SK-N-SH (cell line): ENCODE results near the gene TP53TG5. TPM values are rescaled to one million over a fixed set of nuclear protein-coding genes. Genes with fewer than 3 reads are reported as not detected.

Experiments
- CTCF ChIA-PET: fragments of 300-600, 350-600 bp; formaldehyde crosslinking; extraction: SDS; loops from one replicate; lab custom pipeline; 2021; lab: Yijun Ruan, JAX
- POLR2A ChIA-PET: fragments of 350-600 bp; sonication (Branson Sonifier 250); formaldehyde crosslinking; extraction: SDS; loops from one replicate; lab custom pipeline; 2020; ENCODE audit warnings: antibody characterized with exemption, inconsistent platforms; lab: Yijun Ruan, JAX
- DNase-seq: peaks from one replicate; pipeline ENCODE4 v3.0.0; 2012
- H2AFZ ChIP-seq: fragments of 200-600 bp; sonication (generic); 2 replicates; pipeline ENCODE4 v1.8.1; 2016; ENCODE audit warnings: antibody characterized with exemption, mild to moderate bottlenecking, low read depth
- H3F3A ChIP-seq: fragments of 200-600 bp; sonication (generic); replicated peaks from 2 replicates; pipeline ENCODE3; 2016; ENCODE audit warnings: antibody characterized with exemption, mild to moderate bottlenecking; ENCODE audit not compliant: insufficient read depth
- H3K27ac ChIP-seq, 2 experiments: fragments of 200-500 bp in 1 of 2; fragments of 200-600 bp in 1 of 2; sonication (Bioruptor generic) in 1 of 2; sonication (generic), shearing (Covaris generic) in 1 of 2; 2 replicates each; pipeline versions ENCODE4 v1.5.1 to v1.6.1; 2014 to 2016; ENCODE audit warnings: low read depth in 2 of 2, inconsistent platforms in 1 of 2, low read length in 1 of 2, mild to moderate bottlenecking in 1 of 2, mixed read lengths in 1 of 2
- H3K27me3 ChIP-seq: fragments of 200-600 bp; sonication (generic), shearing (Covaris generic); 2 replicates; pipeline ENCODE4 v1.6.1; 2016; ENCODE audit warnings: mixed run types; ENCODE audit not compliant: insufficient read depth
- H3K36me3 ChIP-seq, 2 experiments: fragments of 200-500 bp in 1 of 2; fragments of 200-600 bp in 1 of 2; sonication (Bioruptor generic) in 1 of 2; sonication (generic) in 1 of 2; replicated peaks in 1 of 2; 2 replicates each; pipeline versions ENCODE3 to v1.5.1; 2014 to 2016; ENCODE audit warnings: low read length in 1 of 2, mild to moderate bottlenecking in 1 of 2; ENCODE audit not compliant: insufficient read depth in 2 of 2, control insufficient read depth in 1 of 2
- H3K4me1 ChIP-seq, 2 experiments: fragments of 200-500 bp in 1 of 2; fragments of 200-600 bp in 1 of 2; sonication (Bioruptor generic) in 1 of 2; sonication (generic), shearing (Covaris generic) in 1 of 2; 2 replicates each; pipeline versions ENCODE4 v1.5.1 to v1.6.1; 2014 to 2016; ENCODE audit warnings: low read depth in 1 of 2, low read length in 1 of 2, mixed run types in 1 of 2; ENCODE audit not compliant: insufficient read depth in 2 of 2, control insufficient read depth in 1 of 2
- H3K4me2 ChIP-seq: fragments of 200-600 bp; sonication (generic), shearing (Covaris generic); 2 replicates; pipeline ENCODE4 v1.6.1; 2017; ENCODE audit warnings: mixed run types
- H3K4me3 ChIP-seq, 2 experiments: fragments of 200-500 bp in 1 of 2; fragments of 200-600 bp in 1 of 2; sonication (Bioruptor generic) in 1 of 2; sonication (generic), shearing (Covaris generic) in 1 of 2; 2 replicates each; pipeline versions ENCODE4 v1.5.1 to v1.8.1; 2014 to 2016; ENCODE audit warnings: low read depth in 2 of 2, inconsistent platforms in 1 of 2, low read length in 1 of 2, mild to moderate bottlenecking in 1 of 2, mixed read lengths in 1 of 2, moderate library complexity in 1 of 2
- H3K79me2 ChIP-seq: fragments of 200-600 bp; sonication (generic); 2 replicates; pipeline ENCODE4 v1.8.1; 2017; ENCODE audit warnings: mild to moderate bottlenecking; ENCODE audit not compliant: insufficient read depth
- H3K9ac ChIP-seq: fragments of 200-600 bp; sonication (generic); 2 replicates; pipeline ENCODE4 v1.6.1; 2017; ENCODE audit warnings: mixed run types
- H3K9me2 ChIP-seq: fragments of 200-600 bp; sonication (generic); 2 replicates; pipeline ENCODE4 v1.6.1; 2017; ENCODE audit warnings: mixed run types
- H3K9me3 ChIP-seq: fragments of 200-600 bp; sonication (generic); 2 replicates; pipeline ENCODE4 v1.6.1; 2017; ENCODE audit warnings: mixed run types, mild to moderate bottlenecking, moderate library complexity
- H4K20me1 ChIP-seq: fragments of 200-600 bp; sonication (generic); 2 replicates; pipeline ENCODE4 v1.6.1; 2017; ENCODE audit warnings: mild to moderate bottlenecking, mixed run types; ENCODE audit not compliant: insufficient read depth
- ELF1 ChIP-seq: IDR thresholded peaks from 2 replicates; pipeline ENCODE4 v1.4.0; 2012
- EP300 ChIP-seq, 2 experiments: IDR thresholded peaks; 2 replicates each; pipeline versions ENCODE4 v1.4.0 to v1.6.1; 2012; ENCODE audit warnings: borderline replicate concordance in 1 of 2, low read depth in 1 of 2, low read length in 1 of 2
- FOSL2 ChIP-seq: IDR thresholded peaks from 2 replicates; pipeline ENCODE4 v1.4.0; 2012; ENCODE audit warnings: low read depth, mild to moderate bottlenecking, moderate library complexity, borderline replicate concordance
- FOXJ3 ChIP-seq: sonication (generic); formaldehyde crosslinking; IDR thresholded peaks from 2 replicates; pipeline ENCODE4 v1.5.1; 2020; ENCODE audit warnings: mild to moderate bottlenecking, missing genetic modification reagents
- GATA2 ChIP-seq: sonication (generic); formaldehyde crosslinking; IDR thresholded peaks from 2 replicates; pipeline ENCODE4 v1.5.0; 2020; ENCODE audit warnings: mild to moderate bottlenecking, missing genetic modification reagents
- JUND ChIP-seq: IDR thresholded peaks from 2 replicates; pipeline ENCODE4 v1.4.0; 2012
- MEF2A ChIP-seq: IDR thresholded peaks from 2 replicates; pipeline ENCODE4 v1.4.0; 2012; ENCODE audit warnings: low read depth, borderline replicate concordance
- NFIC ChIP-seq: IDR thresholded peaks from 2 replicates; pipeline ENCODE4 v1.4.0; 2012; ENCODE audit warnings: borderline replicate concordance
- NRF1 ChIP-seq: IDR thresholded peaks from 2 replicates; pipeline ENCODE4 v1.6.1; 2012; ENCODE audit warnings: low read depth, mild to moderate bottlenecking, low read length
- POLR2AphosphoS5 ChIP-seq: IDR thresholded peaks from 2 replicates; pipeline ENCODE4 v1.6.1; 2012; ENCODE audit warnings: low read depth, low read length
- RAD21 ChIP-seq: IDR thresholded peaks from 2 replicates; pipeline ENCODE4 v1.6.1; 2012; ENCODE audit warnings: mild to moderate bottlenecking, low read length
- RXRA ChIP-seq: IDR thresholded peaks from 2 replicates; pipeline ENCODE4 v1.4.0; 2012; ENCODE audit warnings: low read depth, mild to moderate bottlenecking, borderline replicate concordance
- SMC3 ChIP-seq: IDR thresholded peaks from 2 replicates; pipeline ENCODE4 v1.6.1; 2012; ENCODE audit warnings: low read depth, low read length, improper control_type of control experiment
- TAF1 ChIP-seq: IDR thresholded peaks from 2 replicates; pipeline ENCODE4 v1.6.1; 2012; ENCODE audit warnings: low read depth, mild to moderate bottlenecking, low read length, moderate library complexity, borderline replicate concordance
- TCF12 ChIP-seq: IDR thresholded peaks from 2 replicates; pipeline ENCODE4 v1.4.0; 2012
- TEAD4 ChIP-seq: IDR thresholded peaks from 2 replicates; pipeline ENCODE4 v1.4.0; 2012; ENCODE audit warnings: mild to moderate bottlenecking, borderline replicate concordance; ENCODE audit not compliant: insufficient read depth
- WGBS: methylation state at CpG from one replicate; pipeline ENCODE4 v1.1.6; 2017; ENCODE audit warnings: low lambda C conversion rate; 5-methylcytosine and 5-hydroxymethylcytosine counted together
- polyA plus RNA-seq, 3 experiments: library from polyadenylated mRNA; depleted of rRNA; stranded (reverse); fragments of >200 nt; gene quantifications; 2 replicates each; pipeline ENCODE4 v1.2.3, GENCODE V29; 2012
- TF ChIP-seq, protein P1 (sequence below): fragments of 200-600 bp; sonication (generic); IDR thresholded peaks from 2 replicates; pipeline ENCODE4 v1.6.1; 2017; ENCODE audit warnings: antibody characterized with exemption, mild to moderate bottlenecking, moderate library complexity
- TF ChIP-seq, protein P2 (sequence below): IDR thresholded peaks from 2 replicates; pipeline ENCODE4 v1.4.0; 2012; ENCODE audit warnings: low read depth
- TF ChIP-seq, protein P3 (sequence below): IDR thresholded peaks from 2 replicates; pipeline ENCODE4 v1.4.0; 2012; ENCODE audit warnings: low read depth, borderline replicate concordance
- TF ChIP-seq, protein P4 (sequence below): fragments of 150-350 bp; IDR thresholded peaks from 2 replicates; pipeline ENCODE4 v1.6.1; 2017; ENCODE audit warnings: antibody characterized with exemption, low read length, low read depth, borderline replicate concordance
- TF ChIP-seq, protein P5 (sequence below): IDR thresholded peaks from 2 replicates; pipeline ENCODE4; 2012

The TP53TG5 gene
- polyA plus RNA-seq, 1 of the 3 experiments (the other 2 are of a cell fraction), result not detected

DNA sequence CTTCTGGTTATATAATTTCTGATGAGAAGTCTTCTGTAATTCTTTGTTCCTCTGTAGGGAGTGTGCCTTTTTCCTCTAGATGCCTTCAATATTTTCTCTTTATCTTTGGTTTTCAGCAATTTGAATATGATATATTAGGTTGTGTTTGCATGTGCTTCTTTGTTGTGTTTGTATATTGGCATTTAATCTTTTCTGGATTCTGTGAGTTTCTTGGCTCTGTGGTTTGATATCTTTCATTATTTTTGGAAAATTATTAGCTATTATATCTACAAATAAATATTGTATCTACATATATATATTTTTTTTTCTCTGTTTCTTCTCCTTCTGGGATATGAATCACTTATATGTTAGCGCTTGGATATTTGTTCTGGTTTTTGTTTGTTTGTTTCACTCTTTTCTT lies 20.9 kb upstream of the TP53TG5 start:
- DNase-seq, result no peak
- no peak overlapping the region for H3K9ac ChIP-seq
- no peak overlapping the region for H3K4me3 ChIP-seq
- H3K4me2 ChIP-seq, result no peak overlapping the region
- CTCF ChIA-PET, result no interaction called here
- H4K20me1 ChIP-seq, result no peaks in the 10 kb centered on the region
- no peaks in the 10 kb centered on the region for H3K4me1 ChIP-seq
- no peaks in the 10 kb centered on the region for H3K27me3 ChIP-seq
- H3K79me2 ChIP-seq, result no peaks in the 10 kb centered on the region
- 100% methylated on average over 1 of the region's 1 CpG for WGBS
- H3K9me2 ChIP-seq, result no peaks in the 10 kb centered on the region
- no peak overlapping the region for H3K27ac ChIP-seq
- 0 out of 2 replicates have a peak, but pooled peaks cover 5% of the 10 kb centered on the region for H3K9me3 ChIP-seq
- peaks cover 5% of the 10 kb centered on the region for H3F3A ChIP-seq
- H2AFZ ChIP-seq, result no peak overlapping the region
- TF ChIP-seq GATA2 (CRISPR knock-in tag) (no peak), ELF1 (no peak), FOSL2 (no peak)
- TF ChIP-seq, protein P1, sequence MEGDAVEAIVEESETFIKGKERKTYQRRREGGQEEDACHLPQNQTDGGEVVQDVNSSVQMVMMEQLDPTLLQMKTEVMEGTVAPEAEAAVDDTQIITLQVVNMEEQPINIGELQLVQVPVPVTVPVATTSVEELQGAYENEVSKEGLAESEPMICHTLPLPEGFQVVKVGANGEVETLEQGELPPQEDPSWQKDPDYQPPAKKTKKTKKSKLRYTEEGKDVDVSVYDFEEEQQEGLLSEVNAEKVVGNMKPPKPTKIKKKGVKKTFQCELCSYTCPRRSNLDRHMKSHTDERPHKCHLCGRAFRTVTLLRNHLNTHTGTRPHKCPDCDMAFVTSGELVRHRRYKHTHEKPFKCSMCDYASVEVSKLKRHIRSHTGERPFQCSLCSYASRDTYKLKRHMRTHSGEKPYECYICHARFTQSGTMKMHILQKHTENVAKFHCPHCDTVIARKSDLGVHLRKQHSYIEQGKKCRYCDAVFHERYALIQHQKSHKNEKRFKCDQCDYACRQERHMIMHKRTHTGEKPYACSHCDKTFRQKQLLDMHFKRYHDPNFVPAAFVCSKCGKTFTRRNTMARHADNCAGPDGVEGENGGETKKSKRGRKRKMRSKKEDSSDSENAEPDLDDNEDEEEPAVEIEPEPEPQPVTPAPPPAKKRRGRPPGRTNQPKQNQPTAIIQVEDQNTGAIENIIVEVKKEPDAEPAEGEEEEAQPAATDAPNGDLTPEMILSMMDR, result no peak
- TF ChIP-seq, protein P2, sequence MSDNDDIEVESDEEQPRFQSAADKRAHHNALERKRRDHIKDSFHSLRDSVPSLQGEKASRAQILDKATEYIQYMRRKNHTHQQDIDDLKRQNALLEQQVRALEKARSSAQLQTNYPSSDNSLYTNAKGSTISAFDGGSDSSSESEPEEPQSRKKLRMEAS, result no peak
- TF ChIP-seq, protein P3, sequence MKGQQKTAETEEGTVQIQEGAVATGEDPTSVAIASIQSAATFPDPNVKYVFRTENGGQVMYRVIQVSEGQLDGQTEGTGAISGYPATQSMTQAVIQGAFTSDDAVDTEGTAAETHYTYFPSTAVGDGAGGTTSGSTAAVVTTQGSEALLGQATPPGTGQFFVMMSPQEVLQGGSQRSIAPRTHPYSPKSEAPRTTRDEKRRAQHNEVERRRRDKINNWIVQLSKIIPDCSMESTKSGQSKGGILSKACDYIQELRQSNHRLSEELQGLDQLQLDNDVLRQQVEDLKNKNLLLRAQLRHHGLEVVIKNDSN, result no peak
- TF ChIP-seq, all 33 proteins: peak for 0
- POLR2A ChIA-PET, result no interaction called here
- peaks cover 0 to 10% of the 10 kb centered on the region in 2 experiments for H3K36me3 ChIP-seq

DNA sequence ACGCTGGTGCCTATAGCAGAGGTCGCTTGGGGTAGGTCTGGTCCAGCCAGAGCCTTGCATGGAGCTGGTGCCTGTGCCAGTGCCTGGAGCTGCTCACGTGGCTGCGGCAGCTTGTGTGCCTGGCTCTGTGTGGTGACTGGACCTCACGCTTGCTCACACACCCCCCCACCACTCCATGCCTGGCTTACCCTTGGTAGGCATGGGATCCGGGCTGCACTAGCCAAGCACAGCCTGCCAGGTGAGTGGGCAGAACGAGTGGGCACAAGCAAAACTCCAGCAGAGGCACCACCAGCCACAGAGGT lies 16.9 kb upstream of the TP53TG5 start:
- POLR2A ChIA-PET, result no interaction called here
- no peak overlapping the region for H3K4me3 ChIP-seq
- no peaks in the 10 kb centered on the region for H3K79me2 ChIP-seq
- CTCF ChIA-PET, result interaction anchor here (1.3 to 3.4 kb wide), 3 partner anchors 15 to 42 kb away, joined by 4 to 20 read pairs (median 7); no protein-coding TSS in a partner anchor
- WGBS, result 79% methylated on average over 2 of the region's 7 CpGs
- H3F3A ChIP-seq, result peaks cover 5% of the 10 kb centered on the region
- no peaks in the 10 kb centered on the region for H3K9me2 ChIP-seq
- no peak overlapping the region for H3K9ac ChIP-seq
- no peaks in the 10 kb centered on the region for H3K4me1 ChIP-seq
- H3K4me2 ChIP-seq, result no peak overlapping the region
- no peak for DNase-seq
- H4K20me1 ChIP-seq, result no peaks in the 10 kb centered on the region
- 0 out of 2 replicates have a peak, but pooled peaks cover 1% of the 10 kb centered on the region for H3K9me3 ChIP-seq
- no peak overlapping the region for H2AFZ ChIP-seq
- peaks cover 0 to 6% of the 10 kb centered on the region in 2 experiments for H3K36me3 ChIP-seq
- H3K27ac ChIP-seq, result no peak overlapping the region
- no peaks in the 10 kb centered on the region for H3K27me3 ChIP-seq
- no peak for TF ChIP-seq NRF1
- TF ChIP-seq RAD21, result no peak
- TF ChIP-seq, protein P4, sequence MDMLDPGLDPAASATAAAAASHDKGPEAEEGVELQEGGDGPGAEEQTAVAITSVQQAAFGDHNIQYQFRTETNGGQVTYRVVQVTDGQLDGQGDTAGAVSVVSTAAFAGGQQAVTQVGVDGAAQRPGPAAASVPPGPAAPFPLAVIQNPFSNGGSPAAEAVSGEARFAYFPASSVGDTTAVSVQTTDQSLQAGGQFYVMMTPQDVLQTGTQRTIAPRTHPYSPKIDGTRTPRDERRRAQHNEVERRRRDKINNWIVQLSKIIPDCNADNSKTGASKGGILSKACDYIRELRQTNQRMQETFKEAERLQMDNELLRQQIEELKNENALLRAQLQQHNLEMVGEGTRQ, result no peak
- TF ChIP-seq, protein P2, result no peak
- TF ChIP-seq RXRA, result no peak
- TF ChIP-seq NFIC, result no peak
- no peak for TF ChIP-seq TAF1
- TF ChIP-seq GATA2 (CRISPR knock-in tag), result no peak
- TF ChIP-seq TCF12, result no peak
- TF ChIP-seq FOXJ3 (CRISPR knock-in tag), result no peak
- TF ChIP-seq, protein P5, sequence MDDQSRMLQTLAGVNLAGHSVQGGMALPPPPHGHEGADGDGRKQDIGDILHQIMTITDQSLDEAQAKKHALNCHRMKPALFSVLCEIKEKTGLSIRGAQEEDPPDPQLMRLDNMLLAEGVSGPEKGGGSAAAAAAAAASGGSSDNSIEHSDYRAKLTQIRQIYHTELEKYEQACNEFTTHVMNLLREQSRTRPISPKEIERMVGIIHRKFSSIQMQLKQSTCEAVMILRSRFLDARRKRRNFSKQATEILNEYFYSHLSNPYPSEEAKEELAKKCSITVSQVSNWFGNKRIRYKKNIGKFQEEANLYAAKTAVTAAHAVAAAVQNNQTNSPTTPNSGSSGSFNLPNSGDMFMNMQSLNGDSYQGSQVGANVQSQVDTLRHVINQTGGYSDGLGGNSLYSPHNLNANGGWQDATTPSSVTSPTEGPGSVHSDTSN, result no peak
- no peak for TF ChIP-seq EP300 (IDR thresholded peaks at IDR 0.05; ENCODE audit: borderline replicate concordance in 1 of 2, low read depth in 1 of 2, low read length in 1 of 2)
- no peak for TF ChIP-seq POLR2AphosphoS5
- TF ChIP-seq SMC3, result no peak
- TF ChIP-seq FOSL2, result no peak
- TF ChIP-seq JUND, result no peak
- no peak for TF ChIP-seq MEF2A
- TF ChIP-seq TEAD4, result no peak
